Choroid plexus epithelial cell (primary cell): ENCODE results near the gene POU2F2.

Experiments
- DNase-seq: peaks from one replicate; pipeline ENCODE4 v3.0.0-alpha.2; 2010; ENCODE audit warnings: low read depth
- H3K4me3 ChIP-seq: 2 replicates; pipeline ENCODE4 v1.5.1; 2011; ENCODE audit warnings: low read depth, mild to moderate bottlenecking, control low read depth, low read length, moderate library complexity
- CTCF ChIP-seq: conservative IDR thresholded peaks from 2 replicates; pipeline ENCODE4 v1.5.1; 2011; ENCODE audit warnings: low read depth, mild to moderate bottlenecking, control low read depth, inconsistent platforms, low read length, moderate library complexity

The POU2F2 gene

GRCh38 chr19:42040031-42040430, 92.2 kb downstream of the POU2F2 start:
- no peak for DNase-seq
- no peak overlapping the region for H3K4me3 ChIP-seq
- TF ChIP-seq CTCF = no peak

DNA sequence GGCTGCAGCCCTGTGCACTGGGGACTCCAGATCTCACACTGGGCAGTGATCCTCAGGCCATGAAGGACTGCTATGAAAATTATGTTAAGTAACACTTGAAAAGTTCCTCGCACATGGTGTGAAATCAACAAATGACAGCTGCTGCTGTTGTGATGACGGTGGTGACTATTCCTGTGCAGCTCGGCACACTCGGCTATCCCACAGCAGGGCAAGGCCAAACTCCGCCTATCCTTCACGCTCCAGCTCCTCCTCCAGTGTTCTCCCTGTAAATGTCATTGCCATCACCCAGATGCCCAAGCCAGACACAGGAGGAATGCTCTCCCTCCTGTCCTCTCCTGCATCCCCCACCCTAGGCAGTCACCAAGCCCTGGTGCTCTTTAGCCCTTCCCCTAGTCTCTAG, 93.6 kb downstream of the POU2F2 start:
- DNase-seq = no peak
- TF ChIP-seq CTCF = no peak
- no peak overlapping the region for H3K4me3 ChIP-seq

DNA sequence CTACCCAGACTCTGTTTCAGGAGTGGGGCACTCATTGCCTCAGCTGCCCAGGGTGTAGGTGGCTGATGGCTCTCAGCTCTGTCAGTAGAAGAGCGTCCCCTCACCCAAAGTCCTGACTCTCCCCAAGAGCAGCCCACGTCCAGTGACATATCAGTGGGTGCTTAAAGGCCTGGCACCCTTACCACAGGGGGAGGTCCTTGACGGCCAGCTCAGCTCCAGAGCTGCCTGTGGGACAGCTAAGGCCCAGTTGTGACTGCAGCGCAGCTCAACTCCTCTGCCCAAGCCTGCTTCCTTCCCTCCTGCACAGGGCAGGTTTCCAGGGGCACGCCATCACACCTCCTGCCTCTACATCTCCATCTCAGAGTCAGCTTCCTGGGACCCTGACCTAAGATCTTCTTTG, 94.6 kb downstream of the POU2F2 start:
- DNase-seq = no peak

More for the DNA sequence above, 94.6 kb downstream of the POU2F2 start:
- H3K4me3 ChIP-seq = no peak overlapping the region
- no peak for TF ChIP-seq CTCF
